Tibial nerve (tissue), 4 donors: ENCODE measurements around the gene ZNHIT6.
"Not testable (repeated sequence)": the region's sequence is repeated elsewhere in the genome, so short reads cannot be mapped to it uniquely, and the experiment has no call there.

ENCODE experiments used
- CTCF ChIP-seq, 5 experiments: fragments of 200-600 bp in 3 of 5; fragments of 450-650 bp in 2 of 5; sonication (generic) in 3 of 5; IDR thresholded peaks; one replicate each; pipeline ENCODE4 v1.5.1; 2016 to 2019; ENCODE audit warnings: antibody characterized with exemption in 5 of 5, mild to moderate bottlenecking in 3 of 5, moderate library complexity in 2 of 5
- EP300 ChIP-seq, 2 donors: sonication (generic); formaldehyde crosslinking; IDR thresholded peaks; one replicate each; pipeline ENCODE4 v1.6.1; 2017; ENCODE audit warnings: antibody characterized with exemption in 2 of 2, mild to moderate bottlenecking in 1 of 2
- POLR2A ChIP-seq, 2 donors: fragments of 450-650 bp; IDR thresholded peaks; one replicate each; pipeline ENCODE4 v1.6.1; 2017; ENCODE audit warnings: antibody characterized with exemption in 2 of 2, mild to moderate bottlenecking in 2 of 2, moderate library complexity in 2 of 2

- TF ChIP-seq CTCF, POLR2A, EP300 (IDR thresholded peaks at IDR 0.05): not testable (repeated sequence)
Measured at GRCh38 chr1:85641598-85642556, 66.4 kb downstream of the ZNHIT6 start.
